Mesendoderm (in vitro differentiated cells): Measurements from ENCODE around the gene GOLM1.

Experiments used
- DNase-seq: peaks from one replicate; pipeline ENCODE4 v3.0.0; 2013
- H2AK5ac ChIP-seq: 2 replicates; pipeline ENCODE4 v1.6.1; 2013; ENCODE audit warnings: low read length, inconsistent platforms
- H2BK120ac ChIP-seq: 2 replicates; pipeline ENCODE4 v1.6.1; 2013; ENCODE audit warnings: low read depth, mild to moderate bottlenecking, low read length, moderate library complexity, mixed read lengths
- H2BK15ac ChIP-seq: replicated peaks from 2 replicates; pipeline ENCODE4 v1.6.1; 2013; ENCODE audit warnings: low read depth, mild to moderate bottlenecking, moderate library complexity
- H2BK5ac ChIP-seq: 2 replicates; pipeline ENCODE4 v1.6.1; 2013; ENCODE audit warnings: low read length, inconsistent platforms
- H3K18ac ChIP-seq: 2 replicates; pipeline ENCODE4 v1.6.1; 2013; ENCODE audit warnings: mild to moderate bottlenecking, low read length, mixed read lengths
- H3K23ac ChIP-seq: one replicate; pipeline ENCODE4 v1.6.1; 2013; ENCODE audit warnings: low read length
- H3K27ac ChIP-seq: 2 replicates; pipeline ENCODE4 v1.5.1; 2013; ENCODE audit warnings: low read depth, mild to moderate bottlenecking, inconsistent platforms, low read length, moderate library complexity
- H3K27me3 ChIP-seq: 2 replicates; pipeline ENCODE4 v1.6.1; 2013; ENCODE audit warnings: low read length, control low read depth, mild to moderate bottlenecking, inconsistent platforms; ENCODE audit not compliant: insufficient read depth, poor library complexity
- H3K36me3 ChIP-seq: 2 replicates; pipeline ENCODE4 v1.6.1; 2013; ENCODE audit warnings: low read length, inconsistent platforms; ENCODE audit not compliant: control insufficient read depth, insufficient read depth
- H3K4ac ChIP-seq: one replicate; pipeline ENCODE4 v1.6.1; 2013; ENCODE audit warnings: low read depth, mild to moderate bottlenecking, low read length, moderate library complexity
- H3K4me1 ChIP-seq: 2 replicates; pipeline ENCODE4 v1.6.1; 2013; ENCODE audit warnings: low read depth, low read length, inconsistent platforms; ENCODE audit not compliant: control insufficient read depth
- H3K4me2 ChIP-seq: 2 replicates; pipeline ENCODE4 v1.6.1; 2013; ENCODE audit warnings: low read length
- H3K4me3 ChIP-seq: 2 replicates; pipeline ENCODE4 v1.5.1; 2013; ENCODE audit warnings: mild to moderate bottlenecking, low read length
- H3K56ac ChIP-seq: one replicate; pipeline ENCODE4 v1.6.1; 2013; ENCODE audit warnings: low read length
- H3K79me1 ChIP-seq: 2 replicates; pipeline ENCODE4 v1.6.1; 2013; ENCODE audit warnings: low read length, inconsistent platforms
- H3K79me2 ChIP-seq: 2 replicates; pipeline ENCODE4 v1.6.1; 2013; ENCODE audit warnings: mild to moderate bottlenecking, low read length; ENCODE audit not compliant: control insufficient read depth, insufficient read depth
- H3K9ac ChIP-seq: 2 replicates; pipeline ENCODE4 v1.6.1; 2013; ENCODE audit warnings: low read length, inconsistent platforms
- H4K5ac ChIP-seq: one replicate; pipeline ENCODE4 v1.6.1; 2013; ENCODE audit warnings: low read length
- H4K8ac ChIP-seq: one replicate; pipeline ENCODE4 v1.6.1; 2013; ENCODE audit warnings: low read depth, mild to moderate bottlenecking, control low read depth, low read length, moderate library complexity
- WGBS: extraction: QIAGEN DNeasy Blood & Tissue Kit; methylation state at CpG from one replicate; pipeline ENCODE4 v1.1.7; 2013; ENCODE audit warnings: low lambda C conversion rate, missing lambda C conversion rate; ENCODE audit not compliant: insufficient coverage; ENCODE audit errors: extremely low coverage; 5-methylcytosine and 5-hydroxymethylcytosine counted together

The GOLM1 gene

DNA sequence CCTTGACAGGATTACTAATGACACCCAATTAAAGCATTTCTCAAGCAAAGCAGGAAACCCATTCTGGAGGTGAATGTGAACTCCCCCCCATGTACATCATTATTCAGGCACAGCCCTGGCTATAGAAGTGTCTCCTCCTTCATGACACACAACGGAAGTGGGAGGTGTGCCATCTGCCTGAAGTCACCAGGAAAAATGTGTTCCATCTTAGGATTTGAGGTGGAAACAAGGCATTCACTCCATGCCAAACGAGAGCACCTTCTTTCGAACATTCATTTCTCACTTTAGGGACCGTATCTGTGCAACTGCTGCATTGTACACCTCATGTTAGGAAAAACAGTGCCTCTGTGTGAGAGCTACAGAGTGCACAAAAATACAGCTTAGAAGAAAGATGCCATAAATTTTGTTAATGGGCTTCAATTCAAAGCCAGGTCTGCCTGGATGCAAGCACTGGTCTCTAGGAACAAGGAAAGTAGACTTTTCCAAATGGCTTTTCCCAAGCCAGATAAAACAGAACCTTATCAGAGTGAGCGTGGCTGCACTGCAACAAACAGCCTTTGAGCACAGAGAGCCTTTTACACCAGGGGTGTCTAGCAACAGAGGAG lies 19.4 kb downstream of the GOLM1 start:
- Histone ChIP-seq H3K4me1 (no peaks in the 10 kb centered on the region), H3K18ac (no peak overlapping the region), H3K27ac (no peak overlapping the region), H4K5ac (no peak overlapping the region), H3K36me3 (no peaks in the 10 kb centered on the region), H2BK120ac (no peak overlapping the region), H3K27me3 (no peaks in the 10 kb centered on the region), H3K4me2 (no peak overlapping the region), H3K56ac (no peak overlapping the region), H3K23ac (no peak overlapping the region), H3K4me3 (no peak overlapping the region), H2AK5ac (no peak overlapping the region), H4K8ac (no peak overlapping the region), H3K79me1 (peaks cover 2% of the 10 kb centered on the region), H2BK5ac (no peak overlapping the region), H3K9ac (no peak overlapping the region), H3K79me2 (no peaks in the 10 kb centered on the region), H2BK15ac (no peak overlapping the region), H3K4ac (no peak overlapping the region)
- no CpG with 5 or more reads among the region's 5 CpGs for WGBS
- DNase-seq, result no peak

DNA sequence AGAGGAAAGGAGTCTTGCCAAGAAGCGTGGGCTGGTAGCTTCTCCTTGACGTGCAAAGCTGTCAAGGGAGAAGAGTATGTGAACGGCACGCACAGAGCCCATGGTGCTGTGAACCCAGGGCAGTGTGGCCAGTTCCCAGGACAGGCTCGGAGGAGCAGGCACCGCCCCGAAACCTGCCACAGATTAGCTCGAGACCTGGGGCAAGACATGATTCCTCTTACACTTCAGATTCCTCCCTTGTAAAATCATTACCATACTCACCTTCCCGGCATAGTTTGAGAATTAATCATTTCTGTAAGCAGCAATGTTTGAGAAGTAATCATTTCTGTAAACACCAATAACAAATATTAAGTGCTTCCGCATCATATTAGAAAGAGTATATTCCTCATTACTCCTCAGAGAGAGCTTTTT lies 19.9 kb downstream of the GOLM1 start:
- Histone ChIP-seq H3K9ac (no peak overlapping the region), H2BK120ac (no peak overlapping the region), H3K79me2 (no peaks in the 10 kb centered on the region), H3K79me1 (peaks cover 2% of the 10 kb centered on the region), H3K4me1 (no peaks in the 10 kb centered on the region), H2BK15ac (no peak overlapping the region), H2AK5ac (no peak overlapping the region), H3K4ac (no peak overlapping the region), H3K23ac (no peak overlapping the region), H3K18ac (no peak overlapping the region), H3K4me2 (no peak overlapping the region), H4K5ac (no peak overlapping the region), H2BK5ac (no peak overlapping the region), H3K36me3 (no peaks in the 10 kb centered on the region), H4K8ac (no peak overlapping the region), H3K27ac (no peak overlapping the region), H3K27me3 (no peaks in the 10 kb centered on the region), H3K4me3 (no peak overlapping the region), H3K56ac (no peak overlapping the region)
- DNase-seq, result peak; percentile 25
- WGBS, result no CpG with 5 or more reads among the region's 10 CpGs

DNA sequence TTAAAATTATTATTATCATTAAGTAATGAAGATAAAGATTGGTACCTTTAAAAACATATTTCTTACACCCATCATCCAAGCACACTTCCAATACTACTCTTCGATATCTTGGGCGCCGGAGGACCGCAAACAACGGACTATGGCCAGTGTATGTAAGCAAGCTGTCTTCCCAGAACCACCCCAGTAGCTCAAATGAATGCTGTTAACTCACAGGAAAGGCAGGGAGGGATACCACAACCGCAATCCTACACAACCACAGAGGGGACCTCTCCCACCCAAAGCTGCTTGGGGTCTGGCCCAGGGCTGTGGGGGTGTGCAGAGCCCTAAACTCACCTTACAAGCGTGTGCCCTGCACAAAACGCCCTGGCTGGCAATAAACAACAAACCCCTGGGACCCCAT lies 20.6 kb downstream of the GOLM1 start:
- H3K18ac ChIP-seq, result no peak overlapping the region
- no peak overlapping the region for H3K23ac ChIP-seq
- no peaks in the 10 kb centered on the region for H3K4me1 ChIP-seq
- no peaks in the 10 kb centered on the region for H3K79me2 ChIP-seq
- no peak overlapping the region for H4K5ac ChIP-seq
- no peak overlapping the region for H3K4me2 ChIP-seq
- H3K4ac ChIP-seq, result no peak overlapping the region
- no peak overlapping the region for H4K8ac ChIP-seq
- no CpG with 5 or more reads among the region's 8 CpGs for WGBS
- H3K27me3 ChIP-seq, result no peaks in the 10 kb centered on the region
- DNase-seq, result no peak
- H2BK120ac ChIP-seq, result no peak overlapping the region
- peaks cover 2% of the 10 kb centered on the region for H3K79me1 ChIP-seq
- H2BK15ac ChIP-seq, result no peak overlapping the region
- no peak overlapping the region for H3K4me3 ChIP-seq
- H2AK5ac ChIP-seq, result no peak overlapping the region
- H3K27ac ChIP-seq, result no peak overlapping the region
- H3K56ac ChIP-seq, result no peak overlapping the region
- H3K9ac ChIP-seq, result no peak overlapping the region
- no peak overlapping the region for H2BK5ac ChIP-seq
- no peaks in the 10 kb centered on the region for H3K36me3 ChIP-seq

DNA sequence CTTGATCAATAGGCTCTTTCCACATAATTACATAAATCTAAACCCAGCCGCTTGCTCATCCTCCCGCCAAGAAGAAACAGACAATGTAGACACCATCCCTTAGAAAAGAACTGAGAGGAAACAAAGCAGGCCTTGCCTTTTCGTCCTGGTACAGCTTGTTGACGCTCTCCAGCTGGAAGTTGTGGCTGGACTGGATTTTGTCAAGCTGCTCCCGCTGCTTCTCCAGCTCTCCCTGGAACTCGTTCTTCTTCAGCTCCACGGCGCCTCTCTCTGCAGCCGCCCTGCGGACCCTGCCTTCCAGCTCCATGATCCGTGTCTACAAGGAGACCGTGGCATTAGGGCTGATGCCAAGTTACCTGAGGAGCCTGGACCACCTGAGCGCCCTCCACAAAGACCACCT lies 22.1 kb downstream of the GOLM1 start:
- H3K4me1 ChIP-seq, result no peaks in the 10 kb centered on the region
- no peaks in the 10 kb centered on the region for H3K36me3 ChIP-seq
- no peak overlapping the region for H3K4me2 ChIP-seq
- H2BK120ac ChIP-seq, result no peak overlapping the region
- peaks cover 2% of the 10 kb centered on the region for H3K79me1 ChIP-seq
- no peak for DNase-seq
- no peaks in the 10 kb centered on the region for H3K27me3 ChIP-seq
- no peak overlapping the region for H3K9ac ChIP-seq
- no peak overlapping the region for H2BK5ac ChIP-seq
- no peak overlapping the region for H3K18ac ChIP-seq
- H3K4ac ChIP-seq, result no peak overlapping the region
- no peak overlapping the region for H2AK5ac ChIP-seq
- H3K27ac ChIP-seq, result no peak overlapping the region
- no peak overlapping the region for H4K8ac ChIP-seq
- no peak overlapping the region for H4K5ac ChIP-seq
- H3K56ac ChIP-seq, result no peak overlapping the region
- H3K23ac ChIP-seq, result no peak overlapping the region
- no peaks in the 10 kb centered on the region for H3K79me2 ChIP-seq
- no peak overlapping the region for H2BK15ac ChIP-seq
- H3K4me3 ChIP-seq, result no peak overlapping the region
- no CpG with 5 or more reads among the region's 13 CpGs for WGBS

DNA sequence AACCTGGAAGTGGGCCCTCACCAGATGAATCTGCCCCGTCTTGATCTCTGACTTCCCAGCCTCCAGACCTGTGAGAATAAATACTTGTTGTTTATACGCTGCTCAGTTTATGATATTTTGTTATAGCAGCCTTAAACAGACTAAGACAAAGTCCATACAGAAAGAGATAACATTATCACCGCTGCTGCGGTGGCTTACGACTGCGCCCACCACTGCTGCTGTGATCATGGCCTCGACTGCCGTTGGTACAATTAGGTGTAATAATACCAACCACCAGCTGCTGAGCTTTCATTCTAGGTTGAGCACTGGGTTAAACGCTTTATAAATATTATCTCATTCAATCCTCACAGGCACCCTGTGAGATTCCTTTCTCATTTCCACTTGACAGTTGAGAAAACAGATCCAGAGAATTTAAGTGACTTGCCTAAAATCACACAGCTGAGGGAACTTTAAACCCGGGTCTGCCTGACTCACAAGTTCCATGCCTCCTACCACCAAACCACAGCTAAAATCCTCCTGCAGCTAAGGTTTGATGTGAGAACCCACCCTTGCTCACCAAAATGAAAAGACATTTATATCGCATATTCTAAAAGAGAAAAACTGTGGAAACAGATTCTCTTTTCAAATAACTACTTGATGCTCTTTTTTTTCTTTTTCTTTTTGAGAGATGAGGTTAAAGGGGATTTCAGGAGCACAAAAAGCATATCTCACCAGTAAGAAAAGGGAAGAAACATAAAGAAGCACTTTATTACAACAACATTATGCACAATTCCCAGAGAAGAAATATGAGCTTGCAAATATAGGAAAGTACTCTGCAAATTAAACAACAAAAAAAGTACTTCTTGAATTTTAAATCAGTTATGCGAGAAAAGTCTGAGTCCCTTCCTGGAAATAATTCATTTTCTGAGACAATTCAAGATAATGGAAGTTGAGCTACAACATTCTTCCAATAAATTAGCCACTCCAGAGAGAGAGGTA lies 23.9 kb downstream of the GOLM1 start:
- H3K79me2 ChIP-seq, result no peaks in the 10 kb centered on the region
- H2BK15ac ChIP-seq, result no peak overlapping the region
- H3K27me3 ChIP-seq, result no peaks in the 10 kb centered on the region
- WGBS, result no CpG with 5 or more reads among the region's 12 CpGs
- H3K56ac ChIP-seq, result no peak overlapping the region
- no peak overlapping the region for H4K5ac ChIP-seq
- H3K23ac ChIP-seq, result no peak overlapping the region
- no peak overlapping the region for H3K27ac ChIP-seq
- no peak overlapping the region for H2BK120ac ChIP-seq
- H2BK5ac ChIP-seq, result no peak overlapping the region
- no peak for DNase-seq
- no peak overlapping the region for H3K4ac ChIP-seq
- H3K79me1 ChIP-seq, result peaks cover 2% of the 10 kb centered on the region
- H3K36me3 ChIP-seq, result no peaks in the 10 kb centered on the region
- H3K9ac ChIP-seq, result no peak overlapping the region
- H3K4me3 ChIP-seq, result no peak overlapping the region
- H3K4me2 ChIP-seq, result no peak overlapping the region
- no peak overlapping the region for H4K8ac ChIP-seq
- no peak overlapping the region for H2AK5ac ChIP-seq
- no peak overlapping the region for H3K18ac ChIP-seq
- H3K4me1 ChIP-seq, result no peaks in the 10 kb centered on the region
